Parathyroid adenoma (tissue), 2 donors: ENCODE data around the gene PWWP2B.

Source experiments
- H2AFZ ChIP-seq: fragments of 300-600 bp; sonication (generic); one replicate; pipeline ENCODE4 v1.7.0; 2017; ENCODE audit warnings: antibody characterized with exemption, mild to moderate bottlenecking
- H3K27ac ChIP-seq: fragments of 300-600 bp; sonication (generic); one replicate; pipeline ENCODE4 v1.7.0; 2017
- H3K27me3 ChIP-seq: fragments of 300-600 bp; sonication (generic); one replicate; pipeline ENCODE4 v1.7.0; 2017; ENCODE audit warnings: low read length; ENCODE audit not compliant: control insufficient read depth, insufficient read depth
- H3K36me3 ChIP-seq: fragments of 300-600 bp; sonication (generic); one replicate; pipeline ENCODE4 v1.7.0; 2017; ENCODE audit warnings: low read length; ENCODE audit not compliant: control insufficient read depth, insufficient read depth
- H3K4me1 ChIP-seq: fragments of 300-600 bp; sonication (generic); one replicate; pipeline ENCODE4 v1.7.0; 2017; ENCODE audit warnings: control low read depth
- H3K4me2 ChIP-seq: fragments of 300-600 bp; sonication (generic); one replicate; pipeline ENCODE4 v1.7.0; 2017; ENCODE audit warnings: low read length
- H3K4me3 ChIP-seq: fragments of 300-600 bp; sonication (generic); one replicate; pipeline ENCODE4 v1.7.0; 2017; ENCODE audit warnings: low read depth, low read length
- H3K79me2 ChIP-seq: fragments of 300-600 bp; sonication (generic); one replicate; pipeline ENCODE4 v1.7.0; 2017; ENCODE audit warnings: control low read depth
- H3K9ac ChIP-seq: fragments of 300-600 bp; sonication (generic); one replicate; pipeline ENCODE4 v1.7.0; 2017; ENCODE audit warnings: mild to moderate bottlenecking
- H3K9me3 ChIP-seq: fragments of 300-600 bp; sonication (generic); one replicate; pipeline ENCODE4 v1.7.0; 2017; ENCODE audit warnings: low read length; ENCODE audit not compliant: control insufficient read depth
- CTCF ChIP-seq: fragments of 300-600 bp; sonication (generic); IDR thresholded peaks from one replicate; pipeline ENCODE4 v1.7.0; 2017; ENCODE audit warnings: antibody characterized with exemption, mild to moderate bottlenecking
- donor health status: primary hyperparathyroidism.

The PWWP2B gene

GRCh38 chr10:132425029-132425756 is 28.2 kb downstream of the PWWP2B start:
- Histone ChIP-seq H3K79me2 (peaks cover 13% of the 10 kb centered on the region), H3K27ac (no peak overlapping the region), H3K9me3 (no peaks in the 10 kb centered on the region), H3K4me3 (no peak overlapping the region), H3K36me3 (no peaks in the 10 kb centered on the region), H3K27me3 (no peaks in the 10 kb centered on the region), H3K4me1 (peaks cover 44% of the 10 kb centered on the region), H2AFZ (no peak overlapping the region), H3K9ac (no peak overlapping the region), H3K4me2 (no peak overlapping the region)
- no peak for TF ChIP-seq CTCF

- no peak overlapping the region for H2AFZ ChIP-seq
- H3K36me3 ChIP-seq = no peaks in the 10 kb centered on the region
- no peak overlapping the region for H3K4me2 ChIP-seq
- no peak overlapping the region for H3K9ac ChIP-seq
- peaks cover 12% of the 10 kb centered on the region for H3K79me2 ChIP-seq
- H3K4me3 ChIP-seq = no peak overlapping the region
- H3K4me1 ChIP-seq = peaks cover 43% of the 10 kb centered on the region
- no peak overlapping the region for H3K27ac ChIP-seq
- no peaks in the 10 kb centered on the region for H3K27me3 ChIP-seq
- H3K9me3 ChIP-seq = no peaks in the 10 kb centered on the region
- TF ChIP-seq CTCF = no peak
These were observed 28.8 kb downstream of the PWWP2B start for GRCh38 chr10:132425757-132426155.

GRCh38 chr10:132427006-132427771 is 30.2 kb downstream of the PWWP2B start:
- Histone ChIP-seq H3K9me3 (no peaks in the 10 kb centered on the region), H3K4me1 (peaks cover 29% of the 10 kb centered on the region), H3K4me2 (no peak overlapping the region), H3K79me2 (peaks cover 14% of the 10 kb centered on the region), H3K4me3 (no peak overlapping the region), H3K27ac (no peak overlapping the region), H3K36me3 (no peaks in the 10 kb centered on the region), H3K27me3 (no peaks in the 10 kb centered on the region), H3K9ac (no peak overlapping the region), H2AFZ (no peak overlapping the region)
- no peak for TF ChIP-seq CTCF

GRCh38 chr10:132427939-132428367 is 31.0 kb downstream of the PWWP2B start:
- Histone ChIP-seq H3K4me2 (no peak overlapping the region), H2AFZ (no peak overlapping the region), H3K4me1 (peaks cover 21% of the 10 kb centered on the region), H3K27me3 (no peaks in the 10 kb centered on the region), H3K4me3 (no peak overlapping the region), H3K27ac (no peak overlapping the region), H3K9ac (no peak overlapping the region), H3K79me2 (peaks cover 14% of the 10 kb centered on the region), H3K36me3 (no peaks in the 10 kb centered on the region), H3K9me3 (no peaks in the 10 kb centered on the region)
- no peak for TF ChIP-seq CTCF
